GM12878 (cell line): ENCODE results near the gene OR13G1. TPM values are rescaled to one million over a fixed set of nuclear protein-coding genes. Genes with fewer than 3 reads are reported as not detected.

Experiments used
- BHLHE40 ChIP-seq, 2 experiments: fragments of 450-650 bp in 1 of 2; IDR thresholded peaks; 2 replicates each; pipeline ENCODE4 v1.6.1; 2011 to 2017; ENCODE audit warnings: low read depth in 2 of 2, borderline replicate concordance in 1 of 2, improper control_type of control experiment in 1 of 2, low read length in 1 of 2, mild to moderate bottlenecking in 1 of 2
- GABPA ChIP-seq: IDR thresholded peaks from 2 replicates; pipeline ENCODE4 v1.6.1; 2014; ENCODE audit warnings: antibody characterized with exemption, low read depth, mild to moderate bottlenecking, inconsistent platforms
- GATAD2B ChIP-seq: fragments of 450-650 bp; conservative IDR thresholded peaks from 2 replicates; pipeline ENCODE4 v1.6.1; 2017; ENCODE audit warnings: low read depth, mild to moderate bottlenecking, moderate library complexity
- MLLT1 ChIP-seq: fragments of 450-650 bp; IDR thresholded peaks from 2 replicates; pipeline ENCODE4 v1.6.1; 2016; ENCODE audit warnings: mild to moderate bottlenecking
- MYC ChIP-seq: IDR thresholded peaks from 2 replicates; pipeline ENCODE4 v1.6.1; 2011; ENCODE audit warnings: mild to moderate bottlenecking, low read length, moderate library complexity, inconsistent platforms; ENCODE audit not compliant: insufficient read depth, insufficient replicate concordance, insufficient read length, severe bottlenecking
- PAX5 ChIP-seq: IDR thresholded peaks from 2 replicates; pipeline ENCODE4 v1.6.1; 2011; ENCODE audit warnings: low read depth, low read length, borderline replicate concordance
- TCF7 ChIP-seq: IDR thresholded peaks from 2 replicates; pipeline ENCODE4 v1.6.1; 2014; ENCODE audit warnings: antibody characterized with exemption, borderline replicate concordance
- polyA plus RNA-seq, 11 experiments: library from polyadenylated mRNA; depleted of rRNA in 4 of 11; unstranded in 6 of 11; stranded (reverse) in 5 of 11; fragments of >200 nt; fragmentation: Nextera tagmentation in 4 of 11; fragmentation: Illumina TruSeq in 1 of 11; extraction: Ambion mirVana in 4 of 11; extraction: Trizol in 1 of 11; gene quantifications; 1 replicate in 1 of 11; 2 replicates in 10 of 11; pipeline versions ENCODE4 v1.2.1 to v1.2.3, GENCODE V29; 2011 to 2016; ENCODE audit warnings: inconsistent platforms in 2 of 11, missing spikeins in 2 of 11, low read depth in 1 of 11
- total RNA-seq, 4 experiments: library from RNA; depleted of rRNA in 3 of 4; stranded (reverse); fragments of >200 nt in 3 of 4; fragmentation: Illumina TruSeq in 1 of 4; extraction: Trizol in 1 of 4; gene quantifications; 2 replicates each; pipeline versions ENCODE4 v1.2.1 to v1.2.3, GENCODE V29; 2013 to 2021
- TF ChIP-seq, protein P1 (sequence below): fragments of 450-650 bp; IDR thresholded peaks from 2 replicates; pipeline ENCODE4 v1.6.1; 2017; ENCODE audit warnings: mild to moderate bottlenecking, moderate library complexity

The OR13G1 gene
- total and polyA plus RNA-seq, 10 of the 15 experiments (the other 5 are each of a cell fraction or from before 2014, with no cell fraction given) = not detected

DNA sequence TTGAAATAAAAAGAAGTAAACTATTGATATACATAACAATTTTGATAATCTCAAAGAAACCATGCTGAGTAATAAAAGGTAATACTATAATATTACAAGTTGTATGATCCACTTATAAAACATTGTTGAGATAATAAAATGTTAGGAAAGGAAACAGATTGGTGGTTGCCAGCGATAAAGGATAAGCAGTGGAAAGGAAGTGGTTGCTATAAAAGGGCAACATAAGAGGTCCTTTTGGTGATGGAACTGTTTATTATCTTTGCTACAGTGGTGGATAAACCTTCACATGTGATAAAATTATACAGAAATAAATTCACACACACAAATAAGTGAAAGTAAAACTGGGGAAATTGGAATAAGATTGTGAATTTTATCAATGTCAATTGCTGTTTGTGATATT is 21.8 kb upstream of the OR13G1 start (continued):
- TF ChIP-seq, protein P1, sequence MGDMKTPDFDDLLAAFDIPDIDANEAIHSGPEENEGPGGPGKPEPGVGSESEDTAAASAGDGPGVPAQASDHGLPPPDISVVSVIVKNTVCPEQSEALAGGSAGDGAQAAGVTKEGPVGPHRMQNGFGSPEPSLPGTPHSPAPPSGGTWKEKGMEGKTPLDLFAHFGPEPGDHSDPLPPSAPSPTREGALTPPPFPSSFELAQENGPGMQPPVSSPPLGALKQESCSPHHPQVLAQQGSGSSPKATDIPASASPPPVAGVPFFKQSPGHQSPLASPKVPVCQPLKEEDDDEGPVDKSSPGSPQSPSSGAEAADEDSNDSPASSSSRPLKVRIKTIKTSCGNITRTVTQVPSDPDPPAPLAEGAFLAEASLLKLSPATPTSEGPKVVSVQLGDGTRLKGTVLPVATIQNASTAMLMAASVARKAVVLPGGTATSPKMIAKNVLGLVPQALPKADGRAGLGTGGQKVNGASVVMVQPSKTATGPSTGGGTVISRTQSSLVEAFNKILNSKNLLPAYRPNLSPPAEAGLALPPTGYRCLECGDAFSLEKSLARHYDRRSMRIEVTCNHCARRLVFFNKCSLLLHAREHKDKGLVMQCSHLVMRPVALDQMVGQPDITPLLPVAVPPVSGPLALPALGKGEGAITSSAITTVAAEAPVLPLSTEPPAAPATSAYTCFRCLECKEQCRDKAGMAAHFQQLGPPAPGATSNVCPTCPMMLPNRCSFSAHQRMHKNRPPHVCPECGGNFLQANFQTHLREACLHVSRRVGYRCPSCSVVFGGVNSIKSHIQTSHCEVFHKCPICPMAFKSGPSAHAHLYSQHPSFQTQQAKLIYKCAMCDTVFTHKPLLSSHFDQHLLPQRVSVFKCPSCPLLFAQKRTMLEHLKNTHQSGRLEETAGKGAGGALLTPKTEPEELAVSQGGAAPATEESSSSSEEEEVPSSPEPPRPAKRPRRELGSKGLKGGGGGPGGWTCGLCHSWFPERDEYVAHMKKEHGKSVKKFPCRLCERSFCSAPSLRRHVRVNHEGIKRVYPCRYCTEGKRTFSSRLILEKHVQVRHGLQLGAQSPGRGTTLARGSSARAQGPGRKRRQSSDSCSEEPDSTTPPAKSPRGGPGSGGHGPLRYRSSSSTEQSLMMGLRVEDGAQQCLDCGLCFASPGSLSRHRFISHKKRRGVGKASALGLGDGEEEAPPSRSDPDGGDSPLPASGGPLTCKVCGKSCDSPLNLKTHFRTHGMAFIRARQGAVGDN = no peak
- TF ChIP-seq GATAD2B = no peak
- TF ChIP-seq TCF7 = no peak
- no peak for TF ChIP-seq GABPA
- no peak for TF ChIP-seq PAX5
- TF ChIP-seq MYC = no peak
- no peak for TF ChIP-seq BHLHE40 (IDR thresholded peaks at IDR 0.05; ENCODE audit: borderline replicate concordance in 1 of 2, low read depth in 2 of 2, low read length in 1 of 2)
- TF ChIP-seq MLLT1 = no peak
